Ectodermal cell (in vitro differentiated cells): ENCODE measurements around the gene NARF.
"Not testable (repeated sequence)": the region's sequence is repeated elsewhere in the genome, so short reads cannot be mapped to it uniquely, and the experiment has no call there.

Source experiments
- H3K27ac ChIP-seq: 2 replicates; pipeline ENCODE4 v1.7.0; 2013; ENCODE audit warnings: mild to moderate bottlenecking, low read depth, low read length; ENCODE audit not compliant: insufficient read depth, poor library complexity, severe bottlenecking
- H3K27me3 ChIP-seq: 2 replicates; pipeline ENCODE4 v1.7.0; 2013; ENCODE audit warnings: mild to moderate bottlenecking, low read length; ENCODE audit not compliant: insufficient read depth, control insufficient read depth, poor library complexity, severe bottlenecking
- H3K36me3 ChIP-seq: one replicate; pipeline ENCODE4 v1.7.0; 2013; ENCODE audit warnings: low read length; ENCODE audit not compliant: control insufficient read depth, insufficient read depth
- H3K4me1 ChIP-seq: one replicate; pipeline ENCODE4 v1.7.0; 2013; ENCODE audit warnings: low read length; ENCODE audit not compliant: control insufficient read depth, insufficient read depth
- H3K4me3 ChIP-seq: 2 replicates; pipeline ENCODE4 v1.7.0; 2013; ENCODE audit warnings: low read depth, low read length, control low read depth; ENCODE audit not compliant: insufficient read depth
- H3K9me3 ChIP-seq: 2 replicates; pipeline ENCODE4 v1.7.0; 2013; ENCODE audit warnings: mild to moderate bottlenecking, low read length, moderate library complexity; ENCODE audit not compliant: control insufficient read depth
- WGBS, 2 experiments: methylation state at CpG; one replicate each; pipeline ENCODE4 v1.1.7; 2013; ENCODE audit warnings: missing lambda C conversion rate in 2 of 2; 5-methylcytosine and 5-hydroxymethylcytosine counted together

The NARF gene

DNA sequence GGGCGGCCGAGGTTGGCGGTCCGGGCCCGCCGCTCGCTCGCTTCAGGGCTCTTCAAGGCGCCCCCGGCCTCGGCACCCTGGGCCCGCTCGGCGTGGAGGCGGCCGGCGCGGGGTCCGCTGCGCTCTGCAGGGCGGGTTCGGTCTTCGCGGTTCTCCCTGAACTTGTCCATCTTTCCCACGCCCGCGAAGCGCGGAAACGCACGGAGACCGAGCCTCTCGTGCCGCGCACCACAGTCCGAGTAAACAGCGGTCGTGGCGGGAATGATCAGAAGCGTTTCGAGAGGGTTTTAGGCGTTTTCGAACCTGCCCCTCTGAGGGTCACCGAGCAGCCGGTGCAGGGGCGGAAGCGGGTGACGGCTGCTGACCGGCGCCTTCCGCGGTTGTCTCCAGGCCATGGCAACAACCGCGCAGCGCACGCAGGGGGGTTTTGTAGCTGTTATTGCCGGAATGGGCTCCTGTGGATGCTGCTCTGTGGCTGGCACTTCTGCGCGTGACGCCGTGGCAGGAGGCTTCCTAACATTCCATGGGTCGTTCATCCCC lies 414 bp downstream of the NARF start:
- Histone ChIP-seq H3K27ac (peak overlapping the region; percentile 92), H3K9me3 (no peaks in the 10 kb centered on the region), H3K36me3 (peaks cover 21% of the 10 kb centered on the region), H3K4me1 (peaks cover 6% of the 10 kb centered on the region), H3K4me3 (peak overlapping the region; percentile 87), H3K27me3 (no peaks in the 10 kb centered on the region)
- 1% methylated on average over 62 of the region's 62 CpGs for WGBS, 2 experiments

DNA sequence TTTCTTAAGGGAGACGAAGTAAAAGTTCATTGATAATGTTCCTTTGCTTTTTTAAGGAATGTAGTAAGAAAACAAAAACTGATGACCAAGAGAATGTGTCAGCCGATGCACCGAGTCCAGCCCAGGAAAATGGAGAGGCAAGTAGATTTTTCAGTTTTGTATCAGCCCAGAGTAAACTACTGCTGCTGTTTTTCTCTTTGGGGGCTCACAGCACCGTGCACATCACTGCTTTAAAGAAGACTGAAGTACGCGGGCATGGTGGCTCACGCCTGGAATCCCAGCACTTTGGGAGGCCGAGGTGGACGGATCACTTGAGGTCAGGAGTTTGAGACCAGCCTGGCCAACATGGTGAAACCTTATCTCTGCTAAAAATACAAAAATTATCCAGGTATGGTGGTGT lies 1.4 kb downstream of the NARF start:
- not testable (repeated sequence) for H3K27ac ChIP-seq, H3K9me3 ChIP-seq, H3K27me3 ChIP-seq, H3K4me1 ChIP-seq
- Histone ChIP-seq H3K4me3 (peak overlapping the region; percentile 87), H3K36me3 (peaks cover 30% of the 10 kb centered on the region)
- 92 to 96% methylated on average over 9 of the region's 9 CpGs for WGBS, 2 experiments

DNA sequence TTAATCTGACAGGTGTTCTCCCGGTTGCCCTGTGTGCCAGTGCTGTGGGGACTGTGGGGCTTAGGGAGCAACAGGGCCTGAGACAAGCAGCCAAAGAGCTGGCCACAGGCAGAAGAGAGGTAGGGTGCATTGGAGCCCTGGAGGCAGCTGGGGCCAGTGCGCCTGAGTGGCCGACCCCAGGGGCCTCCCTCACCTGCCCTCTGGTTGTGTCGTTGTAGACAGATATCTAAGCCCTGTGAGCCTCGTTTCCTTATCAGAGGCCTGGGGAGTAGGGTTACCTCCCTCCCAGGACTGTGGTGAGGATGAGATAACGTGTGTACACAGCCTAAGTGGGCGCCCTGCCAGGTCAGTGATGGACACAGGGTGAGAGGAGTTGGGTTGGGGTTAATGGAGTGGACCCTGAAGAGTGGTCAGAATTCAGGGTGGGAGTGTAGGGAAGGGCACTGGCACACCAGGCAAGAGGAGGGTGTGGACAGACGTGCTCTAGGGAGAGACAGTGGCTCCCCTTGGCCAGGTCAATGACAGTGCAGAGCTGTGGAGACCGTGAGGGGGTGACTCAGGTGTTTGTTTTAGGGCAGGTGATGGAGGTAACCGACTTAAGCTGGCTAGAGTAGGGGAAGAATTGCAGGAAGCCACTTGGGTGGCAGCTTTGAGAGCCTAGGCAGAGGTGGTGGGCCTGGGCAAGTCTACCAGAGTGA lies 3.4 kb downstream of the NARF start:
- Histone ChIP-seq H3K4me1 (peaks cover 6% of the 10 kb centered on the region), H3K27ac (no peak overlapping the region), H3K27me3 (no peaks in the 10 kb centered on the region), H3K4me3 (no peak overlapping the region), H3K9me3 (no peaks in the 10 kb centered on the region), H3K36me3 (peaks cover 44% of the 10 kb centered on the region)
- 89 to 92% methylated on average over 10 of the region's 10 CpGs for WGBS, 2 experiments

DNA sequence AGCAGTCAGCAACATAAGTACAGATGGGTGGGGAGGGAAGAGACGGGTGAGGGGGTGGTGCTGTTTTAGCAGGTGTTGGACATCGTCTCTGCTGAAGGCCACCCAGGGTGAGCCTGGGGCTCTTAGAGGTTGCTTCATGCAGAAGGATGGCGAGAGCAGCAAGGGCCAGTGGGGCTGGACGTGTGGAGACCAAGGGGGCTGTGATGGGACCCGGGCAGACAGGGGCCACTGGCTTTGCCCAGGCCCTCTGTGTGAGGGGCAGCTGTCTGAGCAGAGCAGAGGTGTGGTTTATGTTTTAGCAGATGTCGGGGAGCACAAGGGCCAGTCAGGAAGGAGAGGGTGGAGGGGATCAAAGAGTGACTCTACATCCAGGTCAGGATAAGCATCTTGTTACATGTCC lies 4.8 kb downstream of the NARF start:
- H3K27ac ChIP-seq: no peak overlapping the region
- peaks cover 51% of the 10 kb centered on the region for H3K36me3 ChIP-seq

DNA sequence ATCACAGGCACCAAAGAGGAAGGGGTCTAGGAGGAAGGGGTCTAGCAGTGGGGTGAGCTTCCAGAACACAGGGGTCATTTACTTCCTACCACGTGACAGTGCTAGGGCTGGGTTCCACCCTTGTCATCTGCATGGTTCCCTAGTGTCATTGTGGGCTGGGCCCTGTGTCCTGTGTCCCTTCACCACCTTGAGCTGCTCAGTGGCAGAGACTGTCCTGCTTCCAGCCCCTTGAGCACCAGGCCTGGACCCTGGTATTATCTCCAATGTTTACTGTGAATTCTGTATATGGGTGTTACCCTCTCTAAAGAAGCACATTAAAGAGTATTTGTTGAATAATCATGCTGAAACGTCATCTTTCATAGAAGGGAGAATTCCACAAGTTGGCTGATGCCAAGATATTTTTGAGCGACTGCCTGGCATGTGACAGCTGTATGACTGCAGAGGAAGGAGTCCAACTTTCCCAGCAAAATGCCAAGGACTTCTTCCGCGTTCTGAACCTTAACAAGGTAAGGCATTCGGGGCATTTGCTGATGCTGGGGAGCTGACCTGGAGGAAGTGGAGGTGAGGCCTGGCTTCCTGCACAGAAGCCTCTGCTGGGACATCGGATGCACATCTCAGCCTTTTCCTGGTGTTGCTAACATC lies 5.5 kb downstream of the NARF start:
- peaks cover 57% of the 10 kb centered on the region for H3K36me3 ChIP-seq
- no peaks in the 10 kb centered on the region for H3K9me3 ChIP-seq
- H3K4me1 ChIP-seq: no peaks in the 10 kb centered on the region
- no peaks in the 10 kb centered on the region for H3K27me3 ChIP-seq
- no peak overlapping the region for H3K27ac ChIP-seq
- H3K4me3 ChIP-seq: no peak overlapping the region
- WGBS, 2 experiments: 95 to 97% methylated on average over 7 of the region's 7 CpGs

More for the DNA sequence above, 4.8 kb downstream of the NARF start:
- Histone ChIP-seq H3K4me1 (no peaks in the 10 kb centered on the region), H3K4me3 (no peak overlapping the region), H3K9me3 (no peaks in the 10 kb centered on the region), H3K27me3 (no peaks in the 10 kb centered on the region)
- 91 to 96% methylated on average over 6 of the region's 6 CpGs for WGBS, 2 experiments

DNA sequence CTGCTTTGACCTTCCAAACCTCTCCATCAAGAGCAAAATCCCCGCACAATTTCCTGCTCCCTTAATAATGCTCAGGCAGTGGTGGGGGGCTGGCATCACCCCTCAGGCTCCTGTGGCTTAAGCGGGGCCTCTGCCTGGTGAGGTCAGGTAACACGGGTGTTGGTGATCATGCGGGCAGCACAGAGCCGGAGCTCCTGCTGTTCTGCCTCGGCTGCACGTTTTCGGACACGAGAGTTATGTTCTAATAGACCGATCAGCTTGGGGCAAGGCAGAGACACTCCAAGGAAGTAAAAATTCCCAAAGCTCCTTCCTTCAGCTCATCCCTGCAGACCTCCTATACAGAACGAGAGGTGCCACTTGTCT lies 6.0 kb downstream of the NARF start:
- 96% methylated on average over 11 of the region's 11 CpGs for WGBS, 2 experiments
- H3K27me3 ChIP-seq: no peaks in the 10 kb centered on the region
- no peak overlapping the region for H3K4me3 ChIP-seq
- peaks cover 62% of the 10 kb centered on the region for H3K36me3 ChIP-seq
- H3K4me1 ChIP-seq: no peaks in the 10 kb centered on the region
- no peak overlapping the region for H3K27ac ChIP-seq
- no peaks in the 10 kb centered on the region for H3K9me3 ChIP-seq

DNA sequence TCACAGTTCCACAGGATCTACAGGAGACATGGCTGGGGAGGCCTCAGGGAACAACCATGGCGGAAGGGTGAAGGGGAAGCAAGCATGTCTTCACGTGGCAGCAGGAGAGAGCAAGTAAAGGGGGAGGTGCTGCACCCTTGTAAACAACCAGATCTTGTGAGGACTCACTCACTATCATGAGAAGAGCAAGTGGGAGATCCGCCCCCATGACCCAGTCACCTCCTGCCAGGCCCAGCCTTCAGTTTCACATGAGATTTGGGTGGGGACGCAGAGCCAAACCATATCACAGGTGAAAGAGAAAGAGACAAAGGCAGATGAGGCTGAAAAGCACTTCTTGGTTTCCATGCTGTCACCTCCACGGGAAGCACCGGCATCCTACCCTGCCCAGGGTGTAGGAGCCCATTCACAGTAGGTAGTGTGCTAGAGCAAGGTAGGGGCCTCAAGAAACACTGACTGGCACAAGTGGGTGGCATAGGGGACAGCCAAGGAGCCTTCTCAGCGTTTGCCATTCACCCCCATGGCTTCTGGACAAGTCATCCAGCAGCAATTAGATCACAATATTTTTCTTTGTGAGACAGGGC lies 6.6 kb downstream of the NARF start:
- Histone ChIP-seq H3K4me3 (no peak overlapping the region), H3K4me1 (no peaks in the 10 kb centered on the region), H3K36me3 (peaks cover 66% of the 10 kb centered on the region), H3K9me3 (no peaks in the 10 kb centered on the region), H3K27ac (no peak overlapping the region), H3K27me3 (no peaks in the 10 kb centered on the region)
- WGBS, 2 experiments: 84 to 87% methylated on average over 7 of the region's 7 CpGs

DNA sequence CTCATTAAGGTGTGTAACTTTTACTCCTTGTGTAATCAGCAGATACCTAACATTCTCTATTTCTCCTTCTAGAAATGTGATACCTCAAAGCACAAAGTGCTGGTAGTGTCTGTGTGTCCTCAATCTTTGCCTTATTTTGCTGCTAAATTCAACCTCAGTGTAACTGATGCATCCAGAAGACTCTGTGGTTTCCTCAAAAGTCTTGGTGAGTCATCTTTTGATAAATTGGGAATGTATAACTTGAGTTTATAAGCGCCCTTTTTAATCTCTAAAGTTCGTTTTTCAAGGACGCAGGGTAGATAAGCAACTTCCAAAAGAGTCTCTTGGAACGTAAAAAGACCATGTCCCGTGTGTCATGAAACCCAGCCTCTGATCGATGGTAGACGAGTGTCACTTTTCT lies 10.2 kb downstream of the NARF start:
- no peak overlapping the region for H3K4me3 ChIP-seq
- 93 to 96% methylated on average over 7 of the region's 7 CpGs for WGBS, 2 experiments
- H3K27ac ChIP-seq: no peak overlapping the region
- H3K27me3 ChIP-seq: no peaks in the 10 kb centered on the region
- H3K36me3 ChIP-seq: peaks cover 58% of the 10 kb centered on the region
- H3K4me1 ChIP-seq: no peaks in the 10 kb centered on the region
- H3K9me3 ChIP-seq: no peaks in the 10 kb centered on the region

DNA sequence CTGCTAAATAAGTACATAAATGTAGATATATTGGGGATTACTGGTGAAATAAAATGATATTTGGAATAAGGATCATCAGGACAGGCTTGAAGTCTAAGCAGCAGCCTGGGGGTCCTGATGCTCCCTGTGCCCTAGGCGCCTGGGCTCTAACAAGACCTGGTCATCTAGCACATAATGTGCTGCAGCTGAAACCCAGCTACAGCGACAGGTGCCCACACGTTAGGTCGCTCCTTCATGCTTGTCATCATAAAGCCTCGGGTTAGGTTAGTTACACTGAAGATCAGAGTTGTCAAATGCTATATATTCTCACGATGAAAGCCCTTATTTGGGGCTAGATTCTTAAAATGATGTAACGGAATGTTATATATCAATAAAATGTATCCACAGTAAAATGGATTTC lies 11.5 kb downstream of the NARF start:
- Histone ChIP-seq H3K4me3 (no peak overlapping the region), H3K27me3 (no peaks in the 10 kb centered on the region), H3K9me3 (no peaks in the 10 kb centered on the region), H3K36me3 (peaks cover 53% of the 10 kb centered on the region), H3K4me1 (no peaks in the 10 kb centered on the region), H3K27ac (no peak overlapping the region)
- 97% methylated on average over 5 to 7 of the region's 7 CpGs for WGBS, 2 experiments

DNA sequence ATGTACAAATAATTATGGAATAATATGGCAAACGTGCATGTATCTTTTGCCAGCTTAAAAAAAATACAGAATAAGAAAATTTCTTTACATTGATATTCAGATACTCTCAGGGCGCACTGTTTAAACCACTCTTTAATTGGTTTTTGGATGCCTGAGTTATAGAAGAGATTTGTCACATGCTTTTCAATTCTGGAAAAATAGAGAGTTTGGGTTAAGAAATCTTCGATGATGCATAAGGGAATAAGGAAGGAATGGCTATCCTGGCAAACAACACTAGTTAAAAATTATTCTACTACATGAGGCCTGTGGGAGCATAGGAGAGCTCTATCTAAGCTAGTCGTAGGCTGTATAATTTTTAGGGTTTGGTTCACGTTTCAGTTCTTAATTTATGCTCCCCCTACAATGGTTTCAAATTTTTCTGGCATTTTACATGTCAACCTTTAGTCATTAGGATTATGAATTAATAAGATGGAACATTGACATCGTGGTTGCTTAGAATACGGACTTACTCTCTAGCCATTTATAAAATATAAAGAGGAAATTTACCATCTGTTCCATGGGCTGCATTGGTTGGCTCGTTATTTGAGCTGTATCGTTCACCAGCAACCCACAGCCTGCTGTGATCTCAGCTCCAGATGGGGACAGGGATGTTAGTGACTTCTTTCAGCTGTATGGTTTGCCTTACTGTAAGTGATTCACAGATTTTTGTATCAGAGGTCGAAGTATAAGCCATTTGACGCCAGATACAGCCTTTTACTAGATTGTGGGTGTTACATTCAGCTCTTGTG lies 15.9 kb downstream of the NARF start:
- Histone ChIP-seq H3K27ac (no peak overlapping the region), H3K36me3 (peaks cover 25% of the 10 kb centered on the region), H3K4me1 (no peaks in the 10 kb centered on the region)

More for the DNA sequence above, 15.9 kb downstream of the NARF start:
- H3K9me3 ChIP-seq: no peaks in the 10 kb centered on the region
- H3K4me3 ChIP-seq: no peak overlapping the region
- no peaks in the 10 kb centered on the region for H3K27me3 ChIP-seq
- 93 to 98% methylated on average over 9 to 11 of the region's 11 CpGs for WGBS, 2 experiments
